Measurements from ENCODE around the gene HCRT.
"Not testable (repeated sequence)": the region's sequence is repeated elsewhere in the genome, so short reads cannot be mapped to it uniquely, and the experiment has no call there.

Gene HCRT

GRCh38 chr17:42155614-42156045, 29.6 kb downstream of the HCRT start:
- Histone ChIP-seq H3K27ac (ENCODE audit: low read length) (no peak overlapping the region), H3F3A (ENCODE audit: insufficient read depth, low read length) (0 out of 2 replicates have a peak, but pooled peaks cover 3% of the 10 kb centered on the region), H3K36me3 (replicated peaks; ENCODE audit: insufficient read depth, low read length) (no peaks in the 10 kb centered on the region), H3K9me2 (replicated peaks; ENCODE audit: insufficient read depth, low read length) (no peaks in the 10 kb centered on the region), H3K4me2 (ENCODE audit: low read depth, low read length) (peak overlapping the region; percentile 53), H3K79me2 (ENCODE audit: low read length) (peaks cover 41% of the 10 kb centered on the region), H3K4me3 (ENCODE audit: low read length) (peak overlapping the region; percentile 45), H3K4me1 (ENCODE audit: low read length) (peaks cover 7% of the 10 kb centered on the region; the same call in 1 of the 2 replicates), H3K27me3 (replicated peaks; ENCODE audit: insufficient read depth, low read length) (no peaks in the 10 kb centered on the region), H3K9ac (ENCODE audit: low read length) (peak overlapping the region; percentile 37; the same call in 1 of the 2 replicates), H3K9me3 (replicated peaks; ENCODE audit: insufficient read depth, low read length) (no peaks in the 10 kb centered on the region), H2AFZ (ENCODE audit: low read length) (peak overlapping the region; percentile 63; the same call in 1 of the 2 replicates), H4K20me1 (ENCODE audit: insufficient read depth, low read length) (no peaks in the 10 kb centered on the region)
- no peak for DNase-seq
- no peak for TF ChIP-seq EZH2 (optimal IDR thresholded peaks at IDR 0.05; ENCODE audit: low read depth, low read length)
- no peak for TF ChIP-seq CTCF (IDR thresholded peaks at IDR 0.05; ENCODE audit: low read length)
- TF ChIP-seq EZH2phosphoT487 (IDR thresholded peaks at IDR 0.05; ENCODE audit: low read length): no peak

- Histone ChIP-seq H3K79me2 (ENCODE audit: low read length) (peaks cover 54% of the 10 kb centered on the region), H3K9ac (ENCODE audit: low read length) (peak overlapping the region; percentile 93), H3K27ac (ENCODE audit: low read length) (peak overlapping the region; percentile 3; the same call in 1 of the 2 replicates), H3K27me3 (replicated peaks; ENCODE audit: insufficient read depth, low read length) (no peaks in the 10 kb centered on the region), H3K9me3 (replicated peaks; ENCODE audit: insufficient read depth, low read length) (no peaks in the 10 kb centered on the region), H2AFZ (ENCODE audit: low read length) (peak overlapping the region; percentile 53; the same call in 1 of the 2 replicates), H3K4me3 (ENCODE audit: low read length) (peak overlapping the region; percentile 89), H4K20me1 (ENCODE audit: insufficient read depth, low read length) (no peaks in the 10 kb centered on the region), H3F3A (ENCODE audit: insufficient read depth, low read length) (0 out of 2 replicates have a peak, but pooled peaks cover 3% of the 10 kb centered on the region), H3K4me2 (ENCODE audit: low read depth, low read length) (peak overlapping the region; percentile 92), H3K36me3 (replicated peaks; ENCODE audit: insufficient read depth, low read length) (no peaks in the 10 kb centered on the region), H3K9me2 (replicated peaks; ENCODE audit: insufficient read depth, low read length) (no peaks in the 10 kb centered on the region), H3K4me1 (ENCODE audit: low read length) (peaks cover 7% of the 10 kb centered on the region; the same call in 1 of the 2 replicates)
- DNase-seq: no peak
- TF ChIP-seq EZH2phosphoT487 (IDR thresholded peaks at IDR 0.05; ENCODE audit: low read length) (no peak), CTCF (IDR thresholded peaks at IDR 0.05; ENCODE audit: low read length) (no peak), EZH2 (optimal IDR thresholded peaks at IDR 0.05; ENCODE audit: low read depth, low read length) (no peak)
These were observed 31.1 kb downstream of the HCRT start for GRCh38 chr17:42153919-42154742.

- no peaks in the 10 kb centered on the region for H3K27me3 ChIP-seq (replicated peaks; ENCODE audit: insufficient read depth, low read length)
- H3K4me1 ChIP-seq (ENCODE audit: low read length): no peaks in the 10 kb centered on the region
- no peaks in the 10 kb centered on the region for H4K20me1 ChIP-seq (ENCODE audit: insufficient read depth, low read length)
- H3K4me3 ChIP-seq (ENCODE audit: low read length): no peak overlapping the region
- no peaks in the 10 kb centered on the region for H3F3A ChIP-seq (ENCODE audit: insufficient read depth, low read length)
- H3K79me2 ChIP-seq (ENCODE audit: low read length): peaks cover 86% of the 10 kb centered on the region
- no peaks in the 10 kb centered on the region for H3K9me3 ChIP-seq (replicated peaks; ENCODE audit: insufficient read depth, low read length)
- 0 out of 2 replicates have a peak, but pooled peaks cover 3% of the 10 kb centered on the region for H3K36me3 ChIP-seq (replicated peaks; ENCODE audit: insufficient read depth, low read length)
- no peak overlapping the region for H3K9ac ChIP-seq (ENCODE audit: low read length)
- no peak for DNase-seq
- no peak overlapping the region for H2AFZ ChIP-seq (ENCODE audit: low read length)
- no peak overlapping the region for H3K27ac ChIP-seq (ENCODE audit: low read length)
- TF ChIP-seq EZH2 (optimal IDR thresholded peaks at IDR 0.05; ENCODE audit: low read depth, low read length) (no peak), EZH2phosphoT487 (IDR thresholded peaks at IDR 0.05; ENCODE audit: low read length) (no peak), CTCF (IDR thresholded peaks at IDR 0.05; ENCODE audit: low read length) (no peak)
- H3K9me2 ChIP-seq (replicated peaks; ENCODE audit: insufficient read depth, low read length): no peaks in the 10 kb centered on the region
- H3K4me2 ChIP-seq (ENCODE audit: low read depth, low read length): no peak overlapping the region
These were observed 38.2 kb downstream of the HCRT start for GRCh38 chr17:42146911-42147607.

DNA sequence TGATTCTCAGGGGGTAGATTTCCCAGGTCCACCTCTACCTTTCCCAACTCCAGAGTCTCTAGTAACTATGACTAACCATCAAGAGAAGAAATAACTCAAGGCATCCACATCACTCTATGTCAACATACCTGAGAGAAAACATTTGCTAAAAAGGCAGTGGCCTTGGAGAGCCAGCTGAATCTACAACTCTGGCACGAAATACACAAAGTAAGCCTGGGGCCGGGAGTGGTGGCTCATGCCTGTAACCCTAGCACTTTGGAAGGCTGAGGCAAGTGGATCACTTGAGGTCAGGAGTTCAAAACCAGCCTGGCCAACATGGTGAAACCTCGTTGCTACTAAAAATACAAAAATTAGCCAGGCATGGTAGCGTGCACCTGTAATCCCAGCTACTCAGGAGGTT, 42.1 kb downstream of the HCRT start:
- H3K27me3 ChIP-seq (replicated peaks; ENCODE audit: insufficient read depth, low read length); DNase-seq; H3K9me3 ChIP-seq (replicated peaks; ENCODE audit: insufficient read depth, low read length); H3K4me1 ChIP-seq (ENCODE audit: low read length); H3K27ac ChIP-seq (ENCODE audit: low read length); H3K4me3 ChIP-seq (ENCODE audit: low read length); H4K20me1 ChIP-seq (ENCODE audit: insufficient read depth, low read length); H3K4me2 ChIP-seq (ENCODE audit: low read depth, low read length); H3F3A ChIP-seq (ENCODE audit: insufficient read depth, low read length); H3K9me2 ChIP-seq (replicated peaks; ENCODE audit: insufficient read depth, low read length); H3K9ac ChIP-seq (ENCODE audit: low read length); H2AFZ ChIP-seq (ENCODE audit: low read length); H3K36me3 ChIP-seq (replicated peaks; ENCODE audit: insufficient read depth, low read length): not testable (repeated sequence)
- H3K79me2 ChIP-seq (ENCODE audit: low read length): peaks cover 86% of the 10 kb centered on the region
